ENCODE data around the gene ZC3H18. TPM values are rescaled to one million over a fixed set of nuclear protein-coding genes. Genes with fewer than 3 reads are reported as not detected.

Gene ZC3H18
- total RNA-seq, 1 donor: 17.7 TPM

- no peak overlapping the region for H3K4me3 ChIP-seq (ENCODE audit: low read depth, low read length)
- DNase-seq (ENCODE audit: low read depth): no peak
- TF ChIP-seq CTCF (IDR thresholded peaks at IDR 0.05; ENCODE audit: insufficient read depth, low read depth, low read length): no peak
These were observed 44.8 kb downstream of the ZC3H18 start for GRCh38 chr16:88614818-88615580.

DNA sequence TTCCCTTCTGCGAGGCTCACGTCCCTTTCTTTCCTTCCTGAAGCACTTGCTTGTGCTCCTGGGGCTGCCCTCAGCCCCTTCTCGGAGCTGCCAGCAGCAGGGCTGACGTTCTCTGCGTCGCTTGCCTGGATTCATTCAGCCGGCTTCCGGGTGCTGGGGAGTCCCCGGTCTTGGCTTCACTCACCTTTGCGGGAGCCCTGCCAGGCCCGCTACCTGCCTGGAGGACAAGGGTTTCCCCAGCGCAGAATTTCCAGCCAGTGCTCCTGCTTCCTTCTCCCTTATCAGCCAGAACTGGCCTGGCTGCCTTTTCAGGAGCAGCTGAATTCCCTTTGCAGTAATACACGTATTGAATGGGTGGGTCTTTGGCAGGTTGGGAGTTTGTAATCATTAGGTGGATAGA lies 46.1 kb downstream of the ZC3H18 start:
- no peak for TF ChIP-seq CTCF (IDR thresholded peaks at IDR 0.05; ENCODE audit: insufficient read depth, low read depth, low read length)
- DNase-seq (ENCODE audit: low read depth): no peak
- H3K4me3 ChIP-seq (ENCODE audit: low read depth, low read length): no peak overlapping the region

- no peak for TF ChIP-seq CTCF (IDR thresholded peaks at IDR 0.05; ENCODE audit: insufficient read depth, low read depth, low read length)
- DNase-seq (ENCODE audit: low read depth): no peak
- H3K4me3 ChIP-seq (ENCODE audit: low read depth, low read length): no peak overlapping the region
These were observed 46.5 kb downstream of the ZC3H18 start for GRCh38 chr16:88616736-88617135.

DNA sequence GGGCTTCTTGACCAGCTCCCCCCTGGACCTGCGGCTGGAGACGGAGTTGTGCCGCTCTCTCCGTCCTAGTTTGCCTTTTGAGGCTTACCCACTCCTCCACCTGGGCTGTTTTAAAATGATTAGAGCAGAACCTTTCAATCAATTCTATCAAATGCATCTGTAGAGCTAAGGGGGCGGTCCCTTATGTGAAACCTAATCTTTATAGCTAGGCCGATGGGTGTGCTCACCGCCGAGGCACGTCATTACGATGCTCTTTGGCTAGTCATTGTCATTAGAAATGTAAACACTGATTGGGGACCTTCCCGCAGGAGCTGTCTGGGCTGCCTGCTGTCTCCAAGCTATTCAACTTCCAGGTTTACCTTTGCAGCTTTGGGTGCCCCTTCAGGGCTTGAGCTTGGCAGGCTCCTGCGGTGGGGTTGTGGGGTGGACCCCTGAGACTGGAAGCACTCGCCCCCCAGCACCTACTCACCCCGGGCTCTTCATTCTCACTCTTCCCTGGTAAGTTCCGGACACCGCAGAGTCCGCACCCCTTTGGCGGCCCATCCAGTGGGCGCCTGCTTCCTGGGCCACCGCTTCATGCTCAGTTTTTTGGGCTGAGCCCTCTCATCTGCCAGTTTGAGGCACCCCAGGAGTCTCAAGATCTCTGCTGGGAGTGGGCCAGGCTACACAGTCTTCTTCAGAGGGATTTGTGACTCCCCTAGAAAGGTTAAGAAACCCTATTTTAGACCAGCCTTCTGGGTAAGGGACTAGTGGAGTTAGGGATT lies 47.2 kb downstream of the ZC3H18 start:
- no peak for TF ChIP-seq CTCF (IDR thresholded peaks at IDR 0.05; ENCODE audit: insufficient read depth, low read depth, low read length)
- DNase-seq (ENCODE audit: low read depth): peak; percentile 78

GRCh38 chr16:88618182-88618955 lies 48.2 kb downstream of the ZC3H18 start:
- TF ChIP-seq CTCF (IDR thresholded peaks at IDR 0.05; ENCODE audit: insufficient read depth, low read depth, low read length): no peak
- H3K4me3 ChIP-seq (ENCODE audit: low read depth, low read length): no peak overlapping the region
- peak; percentile 69 for DNase-seq (ENCODE audit: low read depth)

More for the DNA sequence above, 47.2 kb downstream of the ZC3H18 start:
- H3K4me3 ChIP-seq (ENCODE audit: low read depth, low read length): no peak overlapping the region

DNA sequence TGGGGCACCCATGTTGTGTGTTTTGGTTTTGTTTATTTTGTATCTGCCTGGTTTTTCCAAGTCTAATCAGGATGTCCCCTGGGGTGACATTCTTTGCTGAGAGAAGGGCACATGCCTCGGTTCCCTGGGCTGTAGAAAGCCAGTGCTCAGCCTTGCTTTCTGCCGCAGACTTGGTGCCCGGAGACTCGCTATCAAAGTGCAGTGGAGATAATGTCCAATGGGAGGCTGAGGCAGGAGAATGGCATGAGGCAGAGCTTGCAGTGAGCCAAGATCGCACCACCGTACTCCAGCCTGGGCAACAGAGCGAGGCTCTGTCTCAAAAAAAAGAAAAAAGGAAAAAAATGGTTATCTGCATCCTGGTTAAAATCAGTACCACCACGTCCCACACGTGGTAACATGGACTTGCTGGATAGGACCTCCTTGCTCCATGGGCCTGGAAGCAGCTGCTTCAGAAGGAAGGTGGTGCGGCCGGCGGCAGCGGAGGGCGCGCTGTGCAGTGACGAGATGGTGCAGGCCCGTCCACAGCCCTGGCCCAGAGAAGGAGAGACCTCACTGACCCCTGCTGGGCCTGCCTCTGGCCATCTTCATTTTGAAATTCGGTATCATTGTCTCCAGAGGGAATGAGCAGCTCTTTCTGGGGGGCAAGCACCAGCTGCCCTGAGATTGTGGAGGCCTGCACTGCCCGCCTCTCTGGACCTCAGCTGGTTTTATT lies 48.9 kb downstream of the ZC3H18 start:
- H3K4me3 ChIP-seq (ENCODE audit: low read depth, low read length): no peak overlapping the region
- no peak for TF ChIP-seq CTCF (IDR thresholded peaks at IDR 0.05; ENCODE audit: insufficient read depth, low read depth, low read length)
- DNase-seq (ENCODE audit: low read depth): no peak
